Measurements from ENCODE around the gene USP1.

DNA sequence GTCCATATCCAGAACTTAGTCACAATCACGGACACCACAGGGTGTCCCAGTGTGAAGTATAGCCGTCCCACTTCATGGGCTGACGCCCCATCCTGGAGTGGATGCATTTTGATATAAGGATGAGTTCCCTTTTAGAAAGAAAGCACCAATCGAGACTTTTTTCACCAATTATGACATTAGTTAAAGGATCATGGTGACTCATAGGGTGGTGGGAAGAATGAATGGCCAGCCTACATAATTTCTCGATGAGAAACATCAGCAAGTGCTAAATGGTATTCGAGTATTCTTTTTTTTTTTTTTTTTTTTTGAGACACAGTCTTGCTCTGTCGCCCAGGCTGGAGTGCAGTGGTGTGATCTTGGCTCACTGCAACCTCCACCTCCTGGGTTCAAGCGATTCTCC is 38.5 kb upstream of the USP1 start:
- TF ChIP-seq, protein P1, sequence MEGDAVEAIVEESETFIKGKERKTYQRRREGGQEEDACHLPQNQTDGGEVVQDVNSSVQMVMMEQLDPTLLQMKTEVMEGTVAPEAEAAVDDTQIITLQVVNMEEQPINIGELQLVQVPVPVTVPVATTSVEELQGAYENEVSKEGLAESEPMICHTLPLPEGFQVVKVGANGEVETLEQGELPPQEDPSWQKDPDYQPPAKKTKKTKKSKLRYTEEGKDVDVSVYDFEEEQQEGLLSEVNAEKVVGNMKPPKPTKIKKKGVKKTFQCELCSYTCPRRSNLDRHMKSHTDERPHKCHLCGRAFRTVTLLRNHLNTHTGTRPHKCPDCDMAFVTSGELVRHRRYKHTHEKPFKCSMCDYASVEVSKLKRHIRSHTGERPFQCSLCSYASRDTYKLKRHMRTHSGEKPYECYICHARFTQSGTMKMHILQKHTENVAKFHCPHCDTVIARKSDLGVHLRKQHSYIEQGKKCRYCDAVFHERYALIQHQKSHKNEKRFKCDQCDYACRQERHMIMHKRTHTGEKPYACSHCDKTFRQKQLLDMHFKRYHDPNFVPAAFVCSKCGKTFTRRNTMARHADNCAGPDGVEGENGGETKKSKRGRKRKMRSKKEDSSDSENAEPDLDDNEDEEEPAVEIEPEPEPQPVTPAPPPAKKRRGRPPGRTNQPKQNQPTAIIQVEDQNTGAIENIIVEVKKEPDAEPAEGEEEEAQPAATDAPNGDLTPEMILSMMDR (IDR thresholded peaks at IDR 0.05) = no peak
- TF ChIP-seq POLR2A (IDR thresholded peaks at IDR 0.05) = no peak
